Mesenchymal stem cell (in vitro differentiated cells and primary cell): ENCODE measurements around the gene CLDN11.
A peak's percentile ranks its signal among the peaks of the same experiment; 100 is the strongest.

Source experiments
- DNase-seq: peaks from one replicate; pipeline ENCODE4 v3.0.0-alpha.2; 2013
- H2AFZ ChIP-seq: one replicate; pipeline ENCODE4 v1.6.1; 2013; ENCODE audit warnings: low read depth, mild to moderate bottlenecking, control low read depth, inconsistent platforms, low read length, moderate library complexity
- H2AK5ac ChIP-seq: 2 replicates; pipeline ENCODE4 v1.6.1; 2013; ENCODE audit warnings: low read length, moderate library complexity, mild to moderate bottlenecking, inconsistent platforms; ENCODE audit not compliant: severe bottlenecking
- H2BK120ac ChIP-seq: one replicate; pipeline ENCODE4 v1.6.1; 2013; ENCODE audit warnings: low read depth, mild to moderate bottlenecking, inconsistent platforms, low read length, moderate library complexity
- H2BK12ac ChIP-seq, 2 experiments: one replicate each; pipeline ENCODE4 v1.6.1; 2013; ENCODE audit warnings: inconsistent platforms in 2 of 2, low read length in 2 of 2, mild to moderate bottlenecking in 2 of 2, moderate library complexity in 2 of 2, control low read depth in 1 of 2
- H2BK15ac ChIP-seq: one replicate; pipeline ENCODE4 v1.6.1; 2013; ENCODE audit warnings: mild to moderate bottlenecking, low read depth, inconsistent platforms; ENCODE audit not compliant: poor library complexity, severe bottlenecking
- H2BK5ac ChIP-seq: 2 replicates; pipeline ENCODE4 v1.6.1; 2013; ENCODE audit warnings: low read depth, mild to moderate bottlenecking, low read length, control low read depth, inconsistent platforms; ENCODE audit not compliant: poor library complexity, severe bottlenecking
- H3K14ac ChIP-seq, 2 experiments: one replicate each; pipeline ENCODE4 v1.6.1; 2013; ENCODE audit warnings: inconsistent platforms in 2 of 2, low read length in 2 of 2, control low read depth in 1 of 2, mild to moderate bottlenecking in 1 of 2, moderate library complexity in 1 of 2
- H3K18ac ChIP-seq, 2 experiments: one replicate each; pipeline ENCODE4 v1.6.1; 2013; ENCODE audit warnings: inconsistent platforms in 2 of 2, low read length in 2 of 2, control low read depth in 1 of 2, low read depth in 1 of 2, mild to moderate bottlenecking in 1 of 2
- H3K23ac ChIP-seq, 2 experiments: one replicate each; pipeline ENCODE4 v1.6.1; 2013; ENCODE audit warnings: inconsistent platforms in 2 of 2, low read length in 2 of 2, mild to moderate bottlenecking in 2 of 2, moderate library complexity in 2 of 2, control low read depth in 1 of 2
- H3K27ac ChIP-seq: 2 replicates; pipeline ENCODE4 v1.5.1; 2013; ENCODE audit warnings: mild to moderate bottlenecking, moderate library complexity, low read length, control low read depth, inconsistent platforms; ENCODE audit not compliant: poor library complexity, severe bottlenecking
- H3K27me3 ChIP-seq, 2 experiments: 2 replicates each; pipeline versions ENCODE4 v1.6.1 to v1.7.0; 2013; ENCODE audit warnings: low read length in 2 of 2, mild to moderate bottlenecking in 2 of 2, moderate library complexity in 2 of 2, control low read depth in 1 of 2, inconsistent platforms in 1 of 2; ENCODE audit not compliant: control insufficient read depth in 1 of 2, insufficient read depth in 1 of 2
- H3K36me3 ChIP-seq, 2 experiments: 2 replicates each; pipeline versions ENCODE4 v1.6.1 to v1.7.0; 2013; ENCODE audit warnings: low read length in 2 of 2, control low read depth in 1 of 2, inconsistent platforms in 1 of 2, low read depth in 1 of 2, mild to moderate bottlenecking in 1 of 2; ENCODE audit not compliant: insufficient read depth in 2 of 2, control insufficient read depth in 1 of 2
- H3K4ac ChIP-seq, 2 experiments: one replicate each; pipeline ENCODE4 v1.6.1; 2013; ENCODE audit warnings: inconsistent platforms in 2 of 2, low read length in 2 of 2, mild to moderate bottlenecking in 2 of 2, moderate library complexity in 2 of 2, control low read depth in 1 of 2, low read depth in 1 of 2
- H3K4me1 ChIP-seq: 2 replicates; pipeline ENCODE4 v1.6.1; 2013; ENCODE audit warnings: low read depth, low read length, control low read depth; ENCODE audit not compliant: control insufficient read depth, insufficient read depth
- H3K4me2 ChIP-seq: 2 replicates; pipeline ENCODE4 v1.6.1; 2013; ENCODE audit warnings: low read length, mild to moderate bottlenecking, inconsistent platforms; ENCODE audit not compliant: poor library complexity, severe bottlenecking
- H3K4me3 ChIP-seq, 2 experiments: 2 replicates each; pipeline versions ENCODE4 v1.5.1 to v1.7.0; 2013; ENCODE audit warnings: low read length in 2 of 2, mild to moderate bottlenecking in 2 of 2, control low read depth in 1 of 2, low read depth in 1 of 2; ENCODE audit not compliant: insufficient read depth in 1 of 2
- H3K79me1 ChIP-seq: replicated peaks from 2 replicates; pipeline ENCODE4 v1.6.1; 2013; ENCODE audit warnings: mild to moderate bottlenecking, control low read depth, low read length, inconsistent platforms; ENCODE audit not compliant: poor library complexity, severe bottlenecking
- H3K9ac ChIP-seq: 2 replicates; pipeline ENCODE4 v1.7.0; 2013; ENCODE audit warnings: mild to moderate bottlenecking, low read length, moderate library complexity
- H3K9me3 ChIP-seq: 2 replicates; pipeline ENCODE4 v1.7.0; 2013; ENCODE audit warnings: mild to moderate bottlenecking, low read length; ENCODE audit not compliant: control insufficient read depth
- H4K8ac ChIP-seq: one replicate; pipeline ENCODE4 v1.6.1; 2013; ENCODE audit warnings: inconsistent platforms, mild to moderate bottlenecking, low read length, moderate library complexity
- H4K91ac ChIP-seq: one replicate; pipeline ENCODE4 v1.6.1; 2013; ENCODE audit warnings: mild to moderate bottlenecking, low read length, inconsistent platforms
- WGBS: methylation state at CpG from one replicate; pipeline ENCODE4 v1.1.7; 2013; ENCODE audit warnings: mixed read lengths; 5-methylcytosine and 5-hydroxymethylcytosine counted together

The CLDN11 gene

DNA sequence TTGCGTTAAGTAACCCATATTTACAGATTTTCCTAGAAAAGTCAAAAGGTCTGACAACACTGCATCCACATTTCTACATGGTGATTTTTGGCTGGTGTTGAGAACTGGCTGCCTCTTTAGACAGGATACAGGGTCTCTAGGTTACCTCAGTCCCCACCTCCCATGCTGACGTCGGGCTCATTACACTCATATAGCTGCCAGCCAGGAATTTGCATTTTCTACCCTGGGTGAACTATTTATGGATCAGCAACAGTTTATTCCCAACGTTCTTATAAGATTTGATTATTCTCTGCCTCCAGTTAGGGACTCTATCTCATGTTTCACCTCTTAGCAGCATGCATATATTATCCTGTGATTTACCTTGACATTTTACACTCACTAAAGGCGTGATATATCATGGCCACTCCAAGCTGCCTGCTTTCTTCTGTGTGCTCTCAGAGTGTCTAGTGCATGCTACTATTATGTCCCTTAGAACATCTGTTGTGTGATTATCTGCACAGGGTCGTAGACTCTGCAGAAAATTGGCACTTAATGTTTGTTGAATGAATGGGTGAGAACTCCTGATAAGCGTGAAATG is 49.0 kb downstream of the CLDN11 start:
- H2AFZ ChIP-seq, result no peak overlapping the region
- no peak overlapping the region for H3K9ac ChIP-seq
- H3K18ac ChIP-seq, result no peak overlapping the region
- H3K27me3 ChIP-seq, result no peaks in the 10 kb centered on the region
- no peak overlapping the region for H2BK120ac ChIP-seq
- H2BK12ac ChIP-seq, result no peak overlapping the region
- H3K36me3 ChIP-seq, result peaks cover 0 to 43% of the 10 kb centered on the region in 2 experiments
- no peak overlapping the region for H3K4me2 ChIP-seq
- no peak overlapping the region for H3K27ac ChIP-seq
- H3K4me3 ChIP-seq, result no peak overlapping the region
- no peak overlapping the region for H3K4ac ChIP-seq
- no peak overlapping the region for H3K14ac ChIP-seq
- peaks cover 9% of the 10 kb centered on the region for H3K4me1 ChIP-seq
- no peak overlapping the region for H4K91ac ChIP-seq
- H3K9me3 ChIP-seq, result no peaks in the 10 kb centered on the region
- H3K79me1 ChIP-seq, result no peaks in the 10 kb centered on the region
- H2BK5ac ChIP-seq, result no peak overlapping the region
- no peak overlapping the region for H2AK5ac ChIP-seq
- H4K8ac ChIP-seq, result no peak overlapping the region
- no peak for DNase-seq
- WGBS, result 77% methylated on average over 5 of the region's 7 CpGs
- H3K23ac ChIP-seq, result no peak overlapping the region
- H2BK15ac ChIP-seq, result no peak overlapping the region

DNA sequence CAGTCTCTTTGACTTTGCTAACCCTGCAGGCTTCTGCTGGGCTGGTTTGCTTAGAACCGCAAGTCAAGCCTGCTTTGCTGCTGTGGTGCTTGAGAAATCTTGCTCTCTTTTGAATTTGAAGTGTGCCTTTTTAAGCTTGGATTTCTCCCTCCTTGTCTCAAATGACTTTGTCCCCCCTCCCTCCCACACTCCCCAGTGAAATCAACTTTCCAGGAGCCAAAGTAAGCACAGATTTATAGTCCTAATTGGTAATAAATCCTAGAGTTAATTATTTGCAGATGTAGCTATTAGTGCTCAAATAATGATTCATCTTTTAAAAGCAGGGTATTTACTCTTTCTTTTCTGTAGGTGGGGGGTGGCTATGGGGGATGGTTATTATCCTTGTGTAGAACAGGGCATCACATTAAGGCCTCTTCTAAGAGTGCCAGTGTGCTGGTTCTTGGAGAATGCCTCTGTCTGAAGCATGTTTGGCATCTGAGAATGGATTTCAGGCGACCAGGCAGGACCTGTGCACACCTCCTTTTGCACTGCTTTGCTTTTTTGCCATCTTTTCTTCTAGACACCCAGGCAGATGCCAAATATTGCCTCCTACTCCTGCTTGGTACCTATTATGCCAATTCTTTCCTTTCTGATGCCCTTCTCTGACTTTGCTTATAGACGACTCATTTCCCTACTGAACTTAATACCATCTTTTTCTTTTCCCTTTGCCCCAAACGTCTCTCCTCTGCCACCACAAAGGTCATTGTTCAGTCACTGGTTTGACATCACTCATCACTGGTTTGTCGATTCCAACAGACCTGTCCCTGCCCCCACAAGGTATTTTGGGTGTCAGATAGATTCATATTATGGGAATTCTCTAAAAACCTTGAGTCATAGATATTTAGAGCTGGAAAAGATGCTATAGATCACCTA is 50.7 kb downstream of the CLDN11 start:
- Histone ChIP-seq H2AK5ac (no peak overlapping the region), H2BK5ac (no peak overlapping the region), H3K14ac (no peak overlapping the region), H3K4me1 (peaks cover 11% of the 10 kb centered on the region), H4K91ac (no peak overlapping the region), H3K4me3 (peak overlapping the region in 1 of 2 experiments; percentile 5), H2BK15ac (no peak overlapping the region), H3K27ac (peak overlapping the region; percentile 3), H3K9me3 (no peaks in the 10 kb centered on the region), H2BK120ac (no peak overlapping the region), H3K4me2 (no peak overlapping the region), H3K4ac (no peak overlapping the region), H2AFZ (no peak overlapping the region), H3K23ac (no peak overlapping the region), H3K18ac (peak overlapping the region in 1 of 2 experiments; percentile 31), H3K9ac (peak overlapping the region; percentile 77), H3K27me3 (no peaks in the 10 kb centered on the region), H3K79me1 (no peaks in the 10 kb centered on the region), H4K8ac (no peak overlapping the region), H2BK12ac (no peak overlapping the region), H3K36me3 (peaks cover 0 to 28% of the 10 kb centered on the region in 2 experiments)
- peak; percentile 37 for DNase-seq
- 74% methylated on average over 4 of the region's 5 CpGs for WGBS

DNA sequence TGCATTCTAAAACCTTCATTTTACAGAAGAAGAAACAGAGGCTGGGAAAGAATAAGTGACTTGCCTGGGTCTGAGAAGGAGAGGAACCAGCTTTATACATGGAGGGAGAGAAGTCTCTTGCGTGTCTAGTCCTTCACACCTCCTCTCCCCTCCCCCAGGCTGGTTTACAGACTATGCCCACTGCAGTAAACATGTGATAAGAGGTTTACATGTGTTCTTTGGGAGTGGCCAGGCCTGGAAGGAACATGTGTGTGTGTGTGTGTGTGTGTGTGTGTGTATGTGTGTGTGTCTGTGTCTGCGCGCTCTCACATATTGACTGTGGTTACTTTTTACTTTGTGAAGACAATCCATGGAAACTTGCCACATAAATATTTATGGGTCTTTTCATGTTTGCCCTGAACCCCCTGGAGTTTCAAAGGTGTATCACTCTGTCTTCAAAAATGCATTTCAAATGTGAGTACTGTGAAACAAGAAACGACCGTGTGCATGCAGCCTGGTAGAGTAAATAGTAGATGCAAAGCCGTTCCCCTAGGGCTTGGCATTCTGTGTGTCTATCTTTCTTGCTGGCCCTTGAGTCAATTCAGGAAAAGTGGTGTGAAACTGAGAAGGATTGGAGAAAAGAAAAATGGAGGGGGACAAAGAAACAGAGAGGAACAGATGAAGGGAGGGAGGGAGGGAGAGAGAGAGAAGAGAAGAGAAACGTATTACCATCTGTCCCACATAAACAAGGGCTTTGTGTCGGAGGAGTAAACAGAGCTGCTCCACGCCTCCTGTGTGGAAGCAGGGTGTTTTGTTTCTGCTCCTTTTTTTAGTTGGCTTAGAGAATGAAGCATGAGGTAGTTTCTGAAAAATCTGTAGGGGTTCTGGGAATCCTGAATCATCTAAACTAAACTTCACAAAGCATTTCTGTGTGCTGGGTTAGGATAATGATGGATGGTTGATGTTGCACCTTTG is 51.7 kb downstream of the CLDN11 start:
- Histone ChIP-seq H2BK5ac (no peak overlapping the region), H3K4me1 (peaks cover 11% of the 10 kb centered on the region), H2BK15ac (no peak overlapping the region), H3K27me3 (no peaks in the 10 kb centered on the region), H2BK12ac (peak overlapping the region in 1 of 2 experiments; percentile 37), H3K14ac (peak overlapping the region in 1 of 2 experiments; percentile 67), H2AK5ac (no peak overlapping the region), H3K79me1 (no peaks in the 10 kb centered on the region), H3K36me3 (peaks cover 0 to 19% of the 10 kb centered on the region in 2 experiments), H3K23ac (no peak overlapping the region), H3K9me3 (no peaks in the 10 kb centered on the region), H3K27ac (no peak overlapping the region), H4K8ac (no peak overlapping the region), H3K9ac (peak overlapping the region; percentile 68), H3K4me2 (no peak overlapping the region), H3K4me3 (no peak overlapping the region), H2AFZ (no peak overlapping the region), H2BK120ac (no peak overlapping the region), H3K4ac (no peak overlapping the region), H3K18ac (peak overlapping the region in 1 of 2 experiments; percentile 5), H4K91ac (no peak overlapping the region)
- DNase-seq, result peak; percentile 59
- 54% methylated on average over 8 of the region's 9 CpGs for WGBS
